ENCODE measurements around the gene FGD2.

GRCh38 chr6:37038292-37039198, 33.1 kb downstream of the FGD2 start:
- no peak for TF ChIP-seq CTCF (IDR thresholded peaks at IDR 0.05)
- TF ChIP-seq EZH2 (IDR thresholded peaks at IDR 0.05; ENCODE audit: borderline replicate concordance, insufficient read depth, low read depth, low read length, poor library complexity, severe bottlenecking): no peak
